Vagina (tissue), 2 donors: ENCODE measurements around the gene FBLN1.

ENCODE experiments used
- POLR2AphosphoS5 ChIP-seq, 2 donors: sonication (generic); formaldehyde crosslinking; IDR thresholded peaks; one replicate each; pipeline ENCODE4 v1.9.0; 2017; ENCODE audit warnings: antibody characterized with exemption in 2 of 2, mild to moderate bottlenecking in 2 of 2, low read depth in 1 of 2; ENCODE audit not compliant: insufficient read depth in 1 of 2
- TF ChIP-seq, protein P1 (sequence below), 3 experiments: fragments of 450-650 bp in 2 of 3; fragments of 200-600 bp in 1 of 3; sonication (generic) in 1 of 3; IDR thresholded peaks; one replicate each; pipeline ENCODE4 v1.5.1; 2017 to 2019; ENCODE audit warnings: antibody characterized with exemption in 3 of 3, mild to moderate bottlenecking in 2 of 3, moderate library complexity in 2 of 3

DNA sequence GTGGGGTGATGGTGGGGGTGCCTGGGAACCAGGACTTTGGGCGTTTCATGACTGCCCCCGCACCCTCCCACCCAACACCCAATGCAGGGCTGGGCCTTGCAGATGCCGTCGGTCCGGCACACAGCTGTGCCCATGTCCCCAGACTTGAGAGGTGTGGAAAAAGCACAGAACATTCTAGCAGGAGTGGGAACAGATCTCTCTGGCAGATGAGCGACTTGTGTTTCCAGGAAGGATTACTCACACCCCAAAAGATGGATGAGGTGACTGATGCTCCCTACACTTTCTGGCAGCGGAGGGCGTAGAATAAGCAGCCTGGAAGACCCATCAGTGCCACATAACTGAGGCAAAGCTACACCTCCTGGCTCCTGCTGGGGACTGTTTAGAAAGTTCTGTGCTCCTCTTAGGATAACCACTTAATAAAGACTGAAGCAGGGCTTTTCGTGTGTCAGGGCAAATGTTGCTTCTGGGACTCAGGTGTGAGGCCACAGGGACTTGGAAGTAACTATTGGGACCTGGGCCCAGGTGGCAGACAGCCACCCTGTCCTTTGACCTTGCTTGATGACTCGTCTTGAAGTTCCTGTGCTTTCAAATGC lies 24.2 kb downstream of the FBLN1 start:
- TF ChIP-seq, protein P1, sequence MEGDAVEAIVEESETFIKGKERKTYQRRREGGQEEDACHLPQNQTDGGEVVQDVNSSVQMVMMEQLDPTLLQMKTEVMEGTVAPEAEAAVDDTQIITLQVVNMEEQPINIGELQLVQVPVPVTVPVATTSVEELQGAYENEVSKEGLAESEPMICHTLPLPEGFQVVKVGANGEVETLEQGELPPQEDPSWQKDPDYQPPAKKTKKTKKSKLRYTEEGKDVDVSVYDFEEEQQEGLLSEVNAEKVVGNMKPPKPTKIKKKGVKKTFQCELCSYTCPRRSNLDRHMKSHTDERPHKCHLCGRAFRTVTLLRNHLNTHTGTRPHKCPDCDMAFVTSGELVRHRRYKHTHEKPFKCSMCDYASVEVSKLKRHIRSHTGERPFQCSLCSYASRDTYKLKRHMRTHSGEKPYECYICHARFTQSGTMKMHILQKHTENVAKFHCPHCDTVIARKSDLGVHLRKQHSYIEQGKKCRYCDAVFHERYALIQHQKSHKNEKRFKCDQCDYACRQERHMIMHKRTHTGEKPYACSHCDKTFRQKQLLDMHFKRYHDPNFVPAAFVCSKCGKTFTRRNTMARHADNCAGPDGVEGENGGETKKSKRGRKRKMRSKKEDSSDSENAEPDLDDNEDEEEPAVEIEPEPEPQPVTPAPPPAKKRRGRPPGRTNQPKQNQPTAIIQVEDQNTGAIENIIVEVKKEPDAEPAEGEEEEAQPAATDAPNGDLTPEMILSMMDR (IDR thresholded peaks at IDR 0.05) = no peak
- TF ChIP-seq POLR2AphosphoS5 (IDR thresholded peaks at IDR 0.05; ENCODE audit: insufficient read depth in 1 of 2, low read depth in 1 of 2) = no peak
